Measurements from ENCODE around the gene SYNE3. TPM values are rescaled to one million over a fixed set of nuclear protein-coding genes. Genes with fewer than 3 reads are reported as not detected.

SYNE3 gene
- total and polyA plus RNA-seq, 3 donors from 2014 or later, result 8.3 to 38.9 (median 37.6) TPM

DNA sequence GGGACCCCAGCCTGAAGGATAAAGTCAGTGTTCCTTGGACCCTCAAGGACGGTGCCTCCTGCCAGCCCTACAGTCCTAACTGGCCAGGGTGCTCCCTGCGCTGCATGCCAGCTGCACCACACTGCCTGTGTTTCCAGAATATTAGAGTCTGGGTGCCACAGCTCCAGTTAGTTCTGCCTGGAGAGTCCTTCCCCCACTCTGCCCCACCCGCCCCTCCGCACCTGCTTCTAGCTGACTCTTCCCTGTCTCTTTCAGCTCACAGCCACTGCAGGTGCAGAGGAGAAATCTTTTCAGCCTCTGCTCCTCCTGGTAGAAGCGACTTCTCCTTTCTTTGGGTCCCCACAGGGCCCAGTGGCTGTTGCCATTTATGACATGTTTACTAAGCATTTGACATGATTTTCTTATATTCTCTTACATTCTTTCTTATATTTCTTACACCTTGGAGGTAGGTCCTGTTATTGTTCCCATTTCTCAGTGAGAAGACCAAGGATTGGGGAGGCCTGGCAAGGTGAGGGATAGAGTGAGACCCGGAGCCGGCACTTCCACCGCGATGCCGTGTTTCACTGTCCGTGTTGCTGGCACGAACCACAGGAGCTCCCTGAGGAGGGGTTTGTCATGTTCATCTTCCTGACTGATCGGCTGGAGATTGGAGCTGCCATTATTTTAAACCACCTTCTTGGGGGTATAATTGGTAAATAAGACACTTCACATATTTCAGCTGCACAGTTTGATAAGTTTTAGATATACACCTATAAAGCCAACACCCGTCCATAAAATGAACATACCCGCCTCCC is 29.4 kb downstream of the SYNE3 start:
- TF ChIP-seq POLR2A (IDR thresholded peaks at IDR 0.05), result no peak
- TF ChIP-seq, protein P1, sequence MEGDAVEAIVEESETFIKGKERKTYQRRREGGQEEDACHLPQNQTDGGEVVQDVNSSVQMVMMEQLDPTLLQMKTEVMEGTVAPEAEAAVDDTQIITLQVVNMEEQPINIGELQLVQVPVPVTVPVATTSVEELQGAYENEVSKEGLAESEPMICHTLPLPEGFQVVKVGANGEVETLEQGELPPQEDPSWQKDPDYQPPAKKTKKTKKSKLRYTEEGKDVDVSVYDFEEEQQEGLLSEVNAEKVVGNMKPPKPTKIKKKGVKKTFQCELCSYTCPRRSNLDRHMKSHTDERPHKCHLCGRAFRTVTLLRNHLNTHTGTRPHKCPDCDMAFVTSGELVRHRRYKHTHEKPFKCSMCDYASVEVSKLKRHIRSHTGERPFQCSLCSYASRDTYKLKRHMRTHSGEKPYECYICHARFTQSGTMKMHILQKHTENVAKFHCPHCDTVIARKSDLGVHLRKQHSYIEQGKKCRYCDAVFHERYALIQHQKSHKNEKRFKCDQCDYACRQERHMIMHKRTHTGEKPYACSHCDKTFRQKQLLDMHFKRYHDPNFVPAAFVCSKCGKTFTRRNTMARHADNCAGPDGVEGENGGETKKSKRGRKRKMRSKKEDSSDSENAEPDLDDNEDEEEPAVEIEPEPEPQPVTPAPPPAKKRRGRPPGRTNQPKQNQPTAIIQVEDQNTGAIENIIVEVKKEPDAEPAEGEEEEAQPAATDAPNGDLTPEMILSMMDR (IDR thresholded peaks at IDR 0.05), result no peak
- intact Hi-C loops (cut with DNase I; ENCODE audit: low total_unique reads), result no loop called here
- H3K27ac ChIP-seq, result no peak overlapping the region
- H3K4me1 ChIP-seq, result peaks cover 32% of the 10 kb centered on the region
- no peaks in the 10 kb centered on the region for H3K9me3 ChIP-seq
- H3K4me3 ChIP-seq, result no peak overlapping the region
- DNase-seq, result no peak
- H3K36me3 ChIP-seq (ENCODE audit: low read depth, missing control alignments), result no peaks in the 10 kb centered on the region
- WGBS, 2 donors, result 87 to 89% methylated on average over 15 of the region's 15 CpGs
- no peaks in the 10 kb centered on the region for H3K27me3 ChIP-seq

DNA sequence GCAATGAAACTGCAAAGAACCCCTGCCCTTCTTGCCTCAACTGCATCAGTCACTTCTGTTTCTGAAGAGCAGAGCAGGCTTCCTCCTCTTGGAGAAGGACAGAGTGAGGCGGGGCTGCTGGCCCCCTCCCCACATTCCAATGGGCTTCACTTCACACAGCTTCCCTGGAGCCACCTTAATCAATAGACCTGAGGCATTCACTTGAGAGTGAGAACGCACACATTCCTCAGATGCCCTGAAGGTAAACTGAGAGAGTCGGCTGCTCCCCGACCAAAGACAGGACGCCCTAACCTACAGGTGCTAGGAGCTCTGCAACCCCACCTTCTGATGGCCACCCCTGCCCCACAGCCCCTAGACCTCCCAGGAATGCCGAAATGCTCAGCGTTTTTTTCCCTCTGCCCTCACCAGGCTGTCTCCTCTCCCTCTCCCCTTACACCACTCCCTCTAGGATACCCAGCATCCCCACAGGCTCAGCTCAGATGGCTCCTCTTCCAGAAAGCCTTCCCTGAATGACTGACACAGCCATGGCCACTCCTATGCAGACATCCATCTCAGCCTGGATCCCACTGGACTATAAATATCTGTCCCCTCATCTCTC is 31.1 kb downstream of the SYNE3 start:
- DNase-seq, result no peak
- H3K9me3 ChIP-seq, result no peaks in the 10 kb centered on the region
- H3K4me3 ChIP-seq, result no peak overlapping the region
- H3K27me3 ChIP-seq, result no peaks in the 10 kb centered on the region
- H3K4me1 ChIP-seq, result peaks cover 21% of the 10 kb centered on the region
- WGBS, 2 donors, result 81 to 90% methylated on average over 5 to 7 of the region's 7 CpGs
- H3K27ac ChIP-seq, result no peak overlapping the region
- TF ChIP-seq, protein P1 (IDR thresholded peaks at IDR 0.05), result no peak
- TF ChIP-seq POLR2A (IDR thresholded peaks at IDR 0.05), result no peak
- intact Hi-C loops (cut with DNase I; ENCODE audit: low total_unique reads), result no loop called here
- H3K36me3 ChIP-seq (ENCODE audit: low read depth, missing control alignments), result no peaks in the 10 kb centered on the region

DNA sequence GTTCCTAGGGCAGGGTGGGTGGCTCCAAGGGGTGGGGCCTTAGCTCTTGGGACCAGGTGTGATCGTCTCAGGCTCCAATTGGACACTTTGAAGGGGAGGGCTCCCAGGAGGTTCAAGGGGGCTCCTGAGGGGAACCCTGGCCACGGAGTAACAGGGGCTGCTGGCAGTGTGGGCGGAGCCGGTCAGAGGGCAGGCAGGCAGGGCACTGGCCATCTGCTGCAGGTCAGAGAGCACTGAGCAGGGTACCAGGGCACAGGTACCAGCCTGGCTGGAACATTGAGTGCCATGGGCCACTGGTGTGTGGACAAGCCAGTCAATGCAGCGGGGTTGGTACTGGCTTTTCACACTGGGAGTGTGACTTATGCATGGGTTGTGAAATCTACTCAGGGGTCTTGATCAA is 32.2 kb downstream of the SYNE3 start:
- WGBS, 2 donors, result 86 to 91% methylated on average over 5 of the region's 5 CpGs
- Histone ChIP-seq H3K4me1 (peaks cover 16% of the 10 kb centered on the region), H3K4me3 (no peak overlapping the region), H3K36me3 (ENCODE audit: low read depth, missing control alignments) (no peaks in the 10 kb centered on the region), H3K27me3 (no peaks in the 10 kb centered on the region), H3K27ac (no peak overlapping the region), H3K9me3 (no peaks in the 10 kb centered on the region)
- TF ChIP-seq, protein P1 (IDR thresholded peaks at IDR 0.05), result no peak
- TF ChIP-seq POLR2A (IDR thresholded peaks at IDR 0.05), result no peak
- intact Hi-C loops (cut with DNase I; ENCODE audit: low total_unique reads), result no loop called here
- DNase-seq, result no peak

DNA sequence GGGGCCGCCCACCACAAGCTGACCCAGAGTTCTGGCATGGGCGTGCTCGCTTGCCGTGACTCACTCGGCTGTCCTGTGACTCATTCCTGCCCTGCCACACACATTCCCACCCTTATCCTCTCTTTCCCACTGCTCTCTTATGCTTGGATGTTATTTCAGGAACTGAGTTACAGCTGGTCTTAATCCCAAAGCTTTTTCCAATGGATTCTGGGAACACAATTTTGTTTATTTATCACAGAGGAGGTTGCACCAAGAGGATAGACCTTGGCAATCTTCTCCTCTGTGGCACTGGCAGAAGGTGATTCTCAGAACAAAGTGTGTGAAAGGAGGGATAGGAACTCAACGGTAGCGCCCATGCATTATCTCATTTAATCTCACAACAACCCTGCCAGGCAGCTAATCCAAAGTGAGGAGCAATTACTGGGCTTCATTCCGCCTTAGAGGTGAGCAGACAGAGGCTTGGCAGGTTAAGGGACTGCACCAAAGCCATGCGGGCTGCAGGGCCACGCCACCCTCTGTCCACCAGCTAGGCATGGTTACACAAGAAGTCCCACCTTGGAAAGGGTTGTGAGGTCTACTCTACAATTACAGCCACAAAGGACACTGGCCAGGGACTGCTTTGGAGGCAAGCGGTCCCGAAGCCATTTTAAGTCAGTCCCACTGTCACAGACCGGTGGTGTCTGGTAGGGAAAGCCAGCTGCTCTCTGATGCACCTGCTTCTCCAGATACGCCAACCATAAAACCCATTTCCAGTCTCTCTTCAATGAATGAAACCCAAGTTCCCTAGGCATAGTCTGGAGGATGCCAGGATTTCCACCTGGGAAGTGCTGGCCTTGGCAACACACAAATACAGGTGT is 32.9 kb downstream of the SYNE3 start:
- Histone ChIP-seq H3K4me1 (peaks cover 11% of the 10 kb centered on the region), H3K4me3 (no peak overlapping the region), H3K27me3 (no peaks in the 10 kb centered on the region), H3K9me3 (no peaks in the 10 kb centered on the region), H3K36me3 (ENCODE audit: low read depth, missing control alignments) (no peaks in the 10 kb centered on the region), H3K27ac (peak overlapping the region in 1 of 2 donors; percentile 71)
- TF ChIP-seq, protein P1 (IDR thresholded peaks at IDR 0.05), result no peak
- no peak for TF ChIP-seq POLR2A (IDR thresholded peaks at IDR 0.05)
- intact Hi-C loops (cut with DNase I; ENCODE audit: low total_unique reads), result no loop called here
- peak; percentile 62 for DNase-seq
- WGBS, 2 donors, result 56 to 75% methylated on average over 14 of the region's 14 CpGs
